ENCODE measurements around the gene BZW2. TPM values are rescaled to one million over a fixed set of nuclear protein-coding genes. Genes with fewer than 3 reads are reported as not detected.

The BZW2 gene
- total and polyA plus RNA-seq, 2 of the 13 experiments (the other 11 are each of a cell fraction or from before 2014, with no cell fraction given): 21.8 to 95.2 TPM

- H3K4me1 ChIP-seq (ENCODE audit: insufficient read depth, low read length): peaks cover 15% of the 10 kb centered on the region; the same call in 1 of the 2 replicates
- H4K20me1 ChIP-seq (ENCODE audit: insufficient read depth, low read length): no peaks in the 10 kb centered on the region
- H3K4me2 ChIP-seq (ENCODE audit: low read depth, low read length): peak within 1 kb of the TSS; percentile 89
- peak within 1 kb of the TSS; percentile 17 for H3K27ac ChIP-seq (ENCODE audit: extremely low read length, insufficient read depth, low read length)
- intact Hi-C loops (cut with micrococcal nuclease; ENCODE audit: unreplicated experiment) (no loop called here), in situ Hi-C loops (cut with HindIII; ENCODE audit: extremely low pct_ligation_motif_present, low pct_unique_long_range_greater_than_20kb) (no loop called here)
- ATAC-seq: peak; percentile 97
- no peaks in the 10 kb centered on the region for H3K79me2 ChIP-seq (ENCODE audit: insufficient read depth, low read length)
- BruUV-seq (replicated peaks): no TSS peak
- ChIA-PET CTCF (ENCODE audit: low intra/inter-chr PET ratio, low total read pairs) (no interaction called here), POLR2A (no interaction called here)
- peak; percentile 46 for FAIRE-seq
- DNase-seq (ENCODE audit: low spot score): peak; percentile 81
- H2AFZ ChIP-seq (ENCODE audit: low read length): no peak within 1 kb of the TSS
- H3K4me3 ChIP-seq (replicated peaks in 1 of 3; ENCODE audit: insufficient read depth in 1 of 3, low read depth in 2 of 3, low read length in 3 of 3): peak within 1 kb of the TSS; percentile 62 to 80 (median 71)
- peak within 1 kb of the TSS; percentile 46; the same call in 1 of the 2 replicates for H3K9ac ChIP-seq (ENCODE audit: insufficient read depth, low read depth, low read length)
- no peaks in the 10 kb centered on the region for H3K36me3 ChIP-seq (replicated peaks in 1 of 2; ENCODE audit: control insufficient read depth in 1 of 2, insufficient read depth in 2 of 2, low read length in 2 of 2)
- H3K27me3 ChIP-seq (ENCODE audit: control insufficient read depth in 1 of 2, insufficient read depth in 2 of 2, low read length in 2 of 2): peaks cover 0 to 13% of the 10 kb centered on the region in 2 experiments; a peak in 3 of 5 replicates
- 9% methylated on average over 18 of the region's 48 CpGs for WGBS (ENCODE audit: low lambda C conversion rate)
- H3K9me3 ChIP-seq (ENCODE audit: low read length): no peaks in the 10 kb centered on the region
- no peak for TF ChIP-seq ZXDC (CRISPR knock-in tag; IDR thresholded peaks at IDR 0.05)
- 0 out of 2 replicates have a peak, but pooled peaks have one; percentile 8 for TF ChIP-seq ZNF567 (CRISPR knock-in tag; IDR thresholded peaks at IDR 0.05; ENCODE audit: borderline replicate concordance)
- no peak for TF ChIP-seq GMEB1 (CRISPR knock-in tag; IDR thresholded peaks at IDR 0.05; ENCODE audit: borderline replicate concordance)
- TF ChIP-seq PHF8 (CRISPR knock-in tag; IDR thresholded peaks at IDR 0.05): peak; percentile 62
- TF ChIP-seq ZNF737 (CRISPR knock-in tag; IDR thresholded peaks at IDR 0.05; ENCODE audit: borderline replicate concordance): no peak
- no peak for TF ChIP-seq HCFC1 (IDR thresholded peaks at IDR 0.05; ENCODE audit: low read depth, low read length)
- peak; percentile 80 for TF ChIP-seq ZMYM4 (CRISPR knock-in tag; IDR thresholded peaks at IDR 0.05)
- no peak for TF ChIP-seq NCOR1 (IDR thresholded peaks at IDR 0.05; ENCODE audit: borderline replicate concordance, low read length)
- no peak for TF ChIP-seq MXD1 (CRISPR knock-in tag; IDR thresholded peaks at IDR 0.05)
- no peak for TF ChIP-seq NFE2 (CRISPR knock-in tag; IDR thresholded peaks at IDR 0.05)
- no peak for TF ChIP-seq ZNF34 (CRISPR knock-in tag; IDR thresholded peaks at IDR 0.05; ENCODE audit: borderline replicate concordance)
- peak; percentile 76 for TF ChIP-seq CREB1 (IDR thresholded peaks at IDR 0.05)
- TF ChIP-seq CREB1 (CRISPR knock-in tag; IDR thresholded peaks at IDR 0.05): peak; percentile 70
- 0 out of 2 replicates have a peak, but pooled peaks have one; percentile 30 for TF ChIP-seq ZFY (CRISPR knock-in tag; IDR thresholded peaks at IDR 0.05)
- 0 out of 4 replicates have a peak, but pooled peaks of 1 of the 2 experiments have one; percentile 6 for TF ChIP-seq EP300 (IDR thresholded peaks at IDR 0.05; ENCODE audit: low read depth in 2 of 2, low read length in 2 of 2)
- no peak for TF ChIP-seq EP300 (CRISPR knock-in tag; IDR thresholded peaks at IDR 0.05; ENCODE audit: borderline replicate concordance)
- TF ChIP-seq FOXC1 (CRISPR knock-in tag; IDR thresholded peaks at IDR 0.05; ENCODE audit: borderline replicate concordance): peak; percentile 75; the same call in 1 of the 2 replicates
- TF ChIP-seq ZNF572 (CRISPR knock-in tag; IDR thresholded peaks at IDR 0.05): no peak
- no peak for TF ChIP-seq ONECUT2 (CRISPR knock-in tag; IDR thresholded peaks at IDR 0.05)
- TF ChIP-seq LCORL (IDR thresholded peaks at IDR 0.05): no peak
- peak; percentile 67 for TF ChIP-seq LCORL (CRISPR knock-in tag; IDR thresholded peaks at IDR 0.05)
These were observed 107.3 kb downstream of the BZW2 start, which contains the start of gene TSPAN13 for GRCh38 chr7:16753102-16753931. TSPAN13 (plus strand) TSS chr7:16753755; CDS start chr7:16753968, 213 bp downstream.
